ENCODE results near the gene RIMOC1.

- TF ChIP-seq POLR2AphosphoS5 (IDR thresholded peaks at IDR 0.05; ENCODE audit: borderline replicate concordance, low read depth, low read length) (no peak), EZH2 (IDR thresholded peaks at IDR 0.05) (no peak)
Measured at GRCh38 chr5:41857989-41858388, 46.2 kb upstream of the RIMOC1 start.
